ENCODE measurements around the gene ADISSP.

The ADISSP gene

DNA sequence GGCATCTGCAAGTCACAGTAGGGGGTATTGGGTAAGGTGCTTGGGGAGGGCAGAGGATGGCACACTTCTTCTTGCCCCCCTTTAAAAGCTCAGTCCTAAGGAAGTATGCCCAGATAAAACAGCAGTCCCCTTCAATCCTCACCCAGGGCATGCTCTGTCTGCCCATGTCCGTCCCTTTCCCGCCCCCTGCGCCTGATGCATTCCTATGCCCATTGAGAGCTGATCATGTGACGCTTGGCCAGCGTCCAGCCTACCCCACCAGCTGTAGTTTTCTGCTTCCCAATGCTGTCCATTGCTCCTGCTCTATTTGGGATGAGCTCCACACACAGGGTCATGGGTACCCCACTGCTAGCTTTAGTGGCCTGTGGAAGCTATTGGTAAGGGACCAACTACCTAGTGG, 63.5 kb downstream of the ADISSP start:
- Histone ChIP-seq H3K27ac (ENCODE audit: low read depth, low read length) (no peak overlapping the region), H3K9me2 (replicated peaks; ENCODE audit: insufficient read depth, low read length) (no peaks in the 10 kb centered on the region), H3K79me2 (ENCODE audit: insufficient read depth, low read length) (no peaks in the 10 kb centered on the region), H3K36me3 (ENCODE audit: low read length) (no peaks in the 10 kb centered on the region), H3F3A (ENCODE audit: insufficient read depth) (no peaks in the 10 kb centered on the region), H3K4me2 (ENCODE audit: low read depth, low read length, poor library complexity, severe bottlenecking) (no peak overlapping the region), H2AFZ (ENCODE audit: low read depth, low read length, severe bottlenecking) (no peak overlapping the region), H3K27me3 (ENCODE audit: low read length) (no peaks in the 10 kb centered on the region), H3K9me3 (ENCODE audit: insufficient read depth, low read length) (no peaks in the 10 kb centered on the region), H4K20me1 (ENCODE audit: low read depth, low read length) (no peaks in the 10 kb centered on the region), H3K4me3 (ENCODE audit: insufficient read depth, low read length, poor library complexity, severe bottlenecking) (no peak overlapping the region), H3K9ac (ENCODE audit: low read length) (no peak overlapping the region)
- TF ChIP-seq, protein P1, sequence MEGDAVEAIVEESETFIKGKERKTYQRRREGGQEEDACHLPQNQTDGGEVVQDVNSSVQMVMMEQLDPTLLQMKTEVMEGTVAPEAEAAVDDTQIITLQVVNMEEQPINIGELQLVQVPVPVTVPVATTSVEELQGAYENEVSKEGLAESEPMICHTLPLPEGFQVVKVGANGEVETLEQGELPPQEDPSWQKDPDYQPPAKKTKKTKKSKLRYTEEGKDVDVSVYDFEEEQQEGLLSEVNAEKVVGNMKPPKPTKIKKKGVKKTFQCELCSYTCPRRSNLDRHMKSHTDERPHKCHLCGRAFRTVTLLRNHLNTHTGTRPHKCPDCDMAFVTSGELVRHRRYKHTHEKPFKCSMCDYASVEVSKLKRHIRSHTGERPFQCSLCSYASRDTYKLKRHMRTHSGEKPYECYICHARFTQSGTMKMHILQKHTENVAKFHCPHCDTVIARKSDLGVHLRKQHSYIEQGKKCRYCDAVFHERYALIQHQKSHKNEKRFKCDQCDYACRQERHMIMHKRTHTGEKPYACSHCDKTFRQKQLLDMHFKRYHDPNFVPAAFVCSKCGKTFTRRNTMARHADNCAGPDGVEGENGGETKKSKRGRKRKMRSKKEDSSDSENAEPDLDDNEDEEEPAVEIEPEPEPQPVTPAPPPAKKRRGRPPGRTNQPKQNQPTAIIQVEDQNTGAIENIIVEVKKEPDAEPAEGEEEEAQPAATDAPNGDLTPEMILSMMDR (IDR thresholded peaks at IDR 0.05; ENCODE audit: insufficient read depth, low read length, poor library complexity, severe bottlenecking), result no peak
- no peak for TF ChIP-seq EZH2phosphoT487 (conservative IDR thresholded peaks at IDR 0.05; ENCODE audit: low read length)

Measured in SU-DHL-6 (cell line).